22Rv1 (cell line): ENCODE measurements around the gene CYTH1.

Source experiments
- CTCF ChIP-seq: fragments of 450-650 bp; IDR thresholded peaks from 2 replicates; pipeline ENCODE4 v1.5.1; 2017; ENCODE audit warnings: mild to moderate bottlenecking
- ZFX ChIP-seq: fragments of 450-650 bp; IDR thresholded peaks from 2 replicates; pipeline ENCODE4 v1.6.1; 2017; ENCODE audit warnings: antibody characterized with exemption, borderline replicate concordance

GRCh38 chr17:78717431-78717980, 64.6 kb downstream of the CYTH1 start:
- TF ChIP-seq CTCF, result no peak
- TF ChIP-seq ZFX, result no peak
